GM12875 (cell line): ENCODE measurements around the gene RNPEPL1.

Experiments
- H3K4me3 ChIP-seq: one replicate; pipeline ENCODE4 v1.5.1; 2011; ENCODE audit warnings: low read depth, low read length, control low read depth
- TF ChIP-seq, protein P1 (sequence below): IDR thresholded peaks from 2 replicates; pipeline ENCODE4 v1.5.1; 2011; ENCODE audit warnings: low read depth, mild to moderate bottlenecking, control low read depth, inconsistent platforms, low read length, moderate library complexity, borderline replicate concordance; ENCODE audit not compliant: insufficient read depth

The RNPEPL1 gene

DNA sequence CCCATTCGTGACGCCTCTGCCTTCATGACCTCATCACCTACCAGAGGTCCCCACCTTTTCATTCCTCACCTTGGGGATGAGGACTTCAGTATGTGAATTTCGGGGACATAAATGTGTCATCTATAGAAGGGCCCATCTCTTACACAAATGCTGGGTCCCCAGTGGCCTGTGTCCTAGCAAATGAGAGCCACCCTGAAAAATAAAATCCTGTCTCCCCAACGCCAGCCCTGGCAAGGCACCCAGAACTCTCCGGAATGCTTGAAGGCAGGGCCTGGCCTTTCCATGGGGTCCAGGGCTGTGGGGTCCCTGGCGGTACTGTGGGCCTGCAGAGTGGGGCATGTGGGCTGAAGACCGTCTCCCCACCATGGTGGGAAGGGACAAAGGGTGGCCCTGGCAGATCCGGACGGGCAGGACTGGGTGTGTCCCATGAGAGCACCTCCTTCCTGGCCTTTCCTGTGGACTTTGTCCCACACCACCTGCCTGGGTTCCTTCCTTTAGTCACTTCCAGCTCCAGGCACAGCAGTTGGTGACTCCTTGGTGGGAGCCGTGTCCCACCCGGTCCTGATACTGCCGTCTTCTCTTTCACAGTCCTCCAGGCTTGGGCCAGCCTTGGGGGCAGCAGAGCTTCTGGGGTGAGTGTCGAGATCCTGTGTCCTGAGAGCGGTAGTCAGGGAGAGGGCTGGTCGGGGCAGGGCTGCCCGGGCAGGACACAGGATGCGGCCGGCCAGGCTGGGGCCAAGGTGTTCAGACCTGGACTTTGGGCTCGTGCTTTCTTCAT, 36.8 kb downstream of the RNPEPL1 start:
- TF ChIP-seq, protein P1, sequence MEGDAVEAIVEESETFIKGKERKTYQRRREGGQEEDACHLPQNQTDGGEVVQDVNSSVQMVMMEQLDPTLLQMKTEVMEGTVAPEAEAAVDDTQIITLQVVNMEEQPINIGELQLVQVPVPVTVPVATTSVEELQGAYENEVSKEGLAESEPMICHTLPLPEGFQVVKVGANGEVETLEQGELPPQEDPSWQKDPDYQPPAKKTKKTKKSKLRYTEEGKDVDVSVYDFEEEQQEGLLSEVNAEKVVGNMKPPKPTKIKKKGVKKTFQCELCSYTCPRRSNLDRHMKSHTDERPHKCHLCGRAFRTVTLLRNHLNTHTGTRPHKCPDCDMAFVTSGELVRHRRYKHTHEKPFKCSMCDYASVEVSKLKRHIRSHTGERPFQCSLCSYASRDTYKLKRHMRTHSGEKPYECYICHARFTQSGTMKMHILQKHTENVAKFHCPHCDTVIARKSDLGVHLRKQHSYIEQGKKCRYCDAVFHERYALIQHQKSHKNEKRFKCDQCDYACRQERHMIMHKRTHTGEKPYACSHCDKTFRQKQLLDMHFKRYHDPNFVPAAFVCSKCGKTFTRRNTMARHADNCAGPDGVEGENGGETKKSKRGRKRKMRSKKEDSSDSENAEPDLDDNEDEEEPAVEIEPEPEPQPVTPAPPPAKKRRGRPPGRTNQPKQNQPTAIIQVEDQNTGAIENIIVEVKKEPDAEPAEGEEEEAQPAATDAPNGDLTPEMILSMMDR, result no peak
- H3K4me3 ChIP-seq, result no peak overlapping the region

DNA sequence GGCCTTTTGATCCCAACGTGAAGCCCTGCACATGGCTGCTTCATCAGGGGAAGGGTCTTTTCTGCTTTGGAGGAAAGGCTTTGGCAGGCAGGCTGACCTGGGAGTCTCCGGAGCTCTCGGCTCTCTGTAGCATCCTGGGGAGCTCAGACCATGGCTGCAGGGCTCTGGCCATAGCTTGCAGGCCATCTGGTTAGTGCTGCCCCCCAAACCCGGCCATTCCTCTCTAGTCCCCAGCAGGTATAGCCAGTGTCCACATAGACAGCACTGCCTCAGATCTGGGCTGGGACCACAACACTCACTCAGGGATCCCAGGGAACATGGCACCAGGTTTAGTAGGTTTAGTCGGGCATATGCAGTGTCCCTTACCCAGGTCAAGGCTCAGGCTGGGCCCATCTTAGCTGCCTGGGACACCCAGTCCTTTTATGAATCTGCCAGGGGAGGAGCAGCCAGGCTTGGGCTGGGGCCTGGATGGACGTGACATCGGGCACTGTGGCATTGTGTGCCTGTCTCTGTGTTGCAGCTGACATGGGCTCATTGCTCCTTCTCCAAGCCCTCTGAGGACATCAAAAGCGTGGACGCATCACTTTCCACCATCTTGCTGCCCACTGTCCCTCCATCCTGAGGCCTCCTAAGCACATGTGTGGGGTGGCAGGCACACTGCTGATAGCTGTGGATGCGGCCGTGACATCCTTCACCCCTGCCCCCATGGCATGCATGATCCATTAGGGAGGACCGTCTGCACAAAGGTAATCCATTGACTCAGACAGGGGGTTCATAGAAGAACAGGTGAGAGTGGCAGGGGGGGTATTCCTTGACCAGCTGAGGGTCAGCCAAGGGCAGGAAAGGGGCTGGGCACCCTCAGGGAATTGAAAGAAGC, 37.8 kb downstream of the RNPEPL1 start:
- TF ChIP-seq, protein P1, result no peak

GRCh38 chr2:240611601-240612210, 43.4 kb downstream of the RNPEPL1 start:
- H3K4me3 ChIP-seq, result no peak overlapping the region
- TF ChIP-seq, protein P1, result no peak

More for the DNA sequence above, 37.8 kb downstream of the RNPEPL1 start:
- no peak overlapping the region for H3K4me3 ChIP-seq

GRCh38 chr2:240613781-240614180, 45.5 kb downstream of the RNPEPL1 start:
- H3K4me3 ChIP-seq, result no peak overlapping the region
- TF ChIP-seq, protein P1, result no peak

DNA sequence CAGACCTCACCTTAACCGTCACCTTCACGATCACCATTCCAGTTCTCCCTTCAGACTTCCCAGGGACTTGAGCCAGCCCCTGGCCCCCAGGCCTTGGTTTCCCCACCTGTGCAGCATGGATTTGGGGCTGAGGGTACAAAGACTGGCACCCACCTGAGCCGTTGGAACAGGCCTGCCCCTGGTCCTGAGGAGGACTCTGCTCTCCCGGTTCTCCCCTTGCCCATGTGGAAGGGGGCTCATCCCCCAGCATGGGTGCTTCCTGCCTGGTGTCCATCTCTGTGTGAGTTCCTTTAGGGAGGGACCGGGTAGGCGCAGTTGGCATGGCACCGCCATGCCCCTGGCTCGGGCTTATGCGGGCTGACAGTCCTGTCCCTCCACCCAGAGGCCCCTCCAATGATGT, 46.1 kb downstream of the RNPEPL1 start:
- no peak overlapping the region for H3K4me3 ChIP-seq
- TF ChIP-seq, protein P1, result no peak

GRCh38 chr2:240615396-240615795, 47.1 kb downstream of the RNPEPL1 start:
- no peak overlapping the region for H3K4me3 ChIP-seq
- TF ChIP-seq, protein P1, result no peak
